Measurements from ENCODE around the gene SLC9A6. TPM values are rescaled to one million over a fixed set of nuclear protein-coding genes. Genes with fewer than 3 reads are reported as not detected.

Gene SLC9A6
- total and polyA plus RNA-seq, 10 of the 15 experiments (the other 5 are each of a cell fraction or from before 2014, with no cell fraction given) = 4.5 to 14.6 (median 10.7) TPM

- CTCF ChIA-PET = interaction anchor here (2.4 kb wide), 1 partner anchor 11 kb away, joined by 11 read pairs; no protein-coding TSS in a partner anchor
- 67% methylated on average over 2 of the region's 2 CpGs for WGBS (ENCODE audit: insufficient coverage, insufficient replicate concordance, low lambda C conversion rate, missing lambda C conversion rate)
- no peak for FAIRE-seq
These were observed 31.6 kb downstream of the SLC9A6 start for GRCh38 chrX:136016881-136017280.

DNA sequence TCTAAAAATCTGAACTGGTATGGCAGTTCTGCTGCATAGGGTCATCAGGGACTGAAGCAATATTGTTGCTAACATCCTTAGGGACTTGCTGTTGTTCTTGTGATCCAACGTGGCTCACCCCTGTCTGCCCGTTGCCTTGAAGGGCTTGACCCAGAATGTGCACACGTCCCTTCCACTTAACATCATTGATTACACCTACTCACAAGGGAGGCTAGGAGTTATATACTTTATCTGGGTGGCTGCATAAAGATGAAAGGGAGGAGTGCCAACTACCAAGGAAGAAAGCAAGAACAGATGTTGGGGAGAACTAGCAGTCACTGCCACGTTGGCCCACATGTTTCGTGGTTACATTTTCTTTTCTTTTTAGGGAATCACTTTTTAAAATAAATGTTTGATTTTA is 34.0 kb downstream of the SLC9A6 start:
- WGBS (ENCODE audit: insufficient coverage, insufficient replicate concordance, low lambda C conversion rate, missing lambda C conversion rate) = 61% methylated on average over 5 of the region's 5 CpGs
- DNase-seq (ENCODE audit: low read depth, low spot score) (no peak), ATAC-seq (no peak), FAIRE-seq (no peak)
- intact Hi-C loops (cut with micrococcal nuclease; ENCODE audit: unreplicated experiment) = no loop called here
- H3K4me1 ChIP-seq (ENCODE audit: control insufficient read depth, insufficient read depth, low read length) = no peaks in the 10 kb centered on the region; the same call in 1 of the 2 replicates
- H3K27me3 ChIP-seq (replicated peaks in 1 of 2; ENCODE audit: control insufficient read depth in 2 of 2, insufficient read depth in 2 of 2, low read length in 1 of 2) = no peaks in the 10 kb centered on the region
- H3K36me3 ChIP-seq (ENCODE audit: control insufficient read depth in 2 of 2, insufficient read depth in 2 of 2, low read length in 1 of 2) = no peaks in the 10 kb centered on the region
- in situ Hi-C loops (cut with MboI) = no loop called here
- no peak overlapping the region for H2AFZ ChIP-seq (ENCODE audit: control insufficient read depth, low read depth, low read length)
- H3K4me2 ChIP-seq (ENCODE audit: control insufficient read depth, insufficient read depth) = no peak overlapping the region
- H3K9me3 ChIP-seq (replicated peaks; ENCODE audit: control insufficient read depth, insufficient read depth, low read length) = no peaks in the 10 kb centered on the region
- H3K4me3 ChIP-seq = no peak overlapping the region
- ChIA-PET RAD21 (ENCODE audit: unreplicated experiment) (no interaction called here), CTCF (no interaction called here), SMC1A (ENCODE audit: uncharacterized antibody, unreplicated experiment) (no interaction called here), POLR2A (no interaction called here)
- no peak overlapping the region for H3K9ac ChIP-seq (ENCODE audit: control insufficient read depth, insufficient read depth, low read length)
- no peak overlapping the region for H3K27ac ChIP-seq (ENCODE audit: control insufficient read depth, insufficient read depth)
- BruUV-seq (replicated peaks) = no TSS peak
- no peaks in the 10 kb centered on the region for H3K79me2 ChIP-seq (ENCODE audit: control insufficient read depth, insufficient read depth, low read length)
- H4K20me1 ChIP-seq (ENCODE audit: control insufficient read depth, insufficient read depth) = no peaks in the 10 kb centered on the region
- no peak for TF ChIP-seq LARP7 (IDR thresholded peaks at IDR 0.05)
- TF ChIP-seq BCL11A (IDR thresholded peaks at IDR 0.05; ENCODE audit: low read depth, low read length) = no peak
- no peak for TF ChIP-seq EP300 (IDR thresholded peaks at IDR 0.05; ENCODE audit: borderline replicate concordance in 1 of 2, control insufficient read depth in 1 of 2, low read depth in 2 of 2, low read length in 2 of 2)
- no peak for TF ChIP-seq RAD51 (IDR thresholded peaks at IDR 0.05)
- no peak for TF ChIP-seq MXI1 (IDR thresholded peaks at IDR 0.05; ENCODE audit: low read depth, low read length)
- TF ChIP-seq NKRF (conservative IDR thresholded peaks at IDR 0.05) = no peak
- TF ChIP-seq, protein P1, sequence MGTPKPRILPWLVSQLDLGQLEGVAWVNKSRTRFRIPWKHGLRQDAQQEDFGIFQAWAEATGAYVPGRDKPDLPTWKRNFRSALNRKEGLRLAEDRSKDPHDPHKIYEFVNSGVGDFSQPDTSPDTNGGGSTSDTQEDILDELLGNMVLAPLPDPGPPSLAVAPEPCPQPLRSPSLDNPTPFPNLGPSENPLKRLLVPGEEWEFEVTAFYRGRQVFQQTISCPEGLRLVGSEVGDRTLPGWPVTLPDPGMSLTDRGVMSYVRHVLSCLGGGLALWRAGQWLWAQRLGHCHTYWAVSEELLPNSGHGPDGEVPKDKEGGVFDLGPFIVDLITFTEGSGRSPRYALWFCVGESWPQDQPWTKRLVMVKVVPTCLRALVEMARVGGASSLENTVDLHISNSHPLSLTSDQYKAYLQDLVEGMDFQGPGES (IDR thresholded peaks at IDR 0.05) = no peak
- no peak for TF ChIP-seq EED (IDR thresholded peaks at IDR 0.05; ENCODE audit: low read depth)
- no peak for TF ChIP-seq USF2 (IDR thresholded peaks at IDR 0.05; ENCODE audit: borderline replicate concordance, low read depth, low read length)

More at GRCh38 chrX:136016881-136017280, 31.6 kb downstream of the SLC9A6 start:
- H3K4me2 ChIP-seq (ENCODE audit: control insufficient read depth, insufficient read depth) = no peak overlapping the region
- no peak overlapping the region for H3K4me3 ChIP-seq
- ATAC-seq (no peak), DNase-seq (ENCODE audit: low read depth, low spot score) (no peak)
- no peaks in the 10 kb centered on the region for H3K36me3 ChIP-seq (ENCODE audit: control insufficient read depth in 2 of 2, insufficient read depth in 2 of 2, low read length in 1 of 2)
- H3K4me1 ChIP-seq (ENCODE audit: control insufficient read depth, insufficient read depth, low read length) = no peaks in the 10 kb centered on the region; the same call in 1 of the 2 replicates
- H3K27ac ChIP-seq (ENCODE audit: control insufficient read depth, insufficient read depth) = no peak overlapping the region
- H3K27me3 ChIP-seq (replicated peaks in 1 of 2; ENCODE audit: control insufficient read depth in 2 of 2, insufficient read depth in 2 of 2, low read length in 1 of 2) = no peaks in the 10 kb centered on the region
- intact Hi-C loops (cut with micrococcal nuclease; ENCODE audit: unreplicated experiment) (no loop called here), in situ Hi-C loops (cut with MboI) (no loop called here)
- no peak overlapping the region for H3K9ac ChIP-seq (ENCODE audit: control insufficient read depth, insufficient read depth, low read length)
- no TSS peak for BruUV-seq (replicated peaks)
- no peak overlapping the region for H2AFZ ChIP-seq (ENCODE audit: control insufficient read depth, low read depth, low read length)
- RAD21 ChIA-PET (ENCODE audit: unreplicated experiment) = no interaction called here
- no peaks in the 10 kb centered on the region for H3K79me2 ChIP-seq (ENCODE audit: control insufficient read depth, insufficient read depth, low read length)
- no peaks in the 10 kb centered on the region for H3K9me3 ChIP-seq (replicated peaks; ENCODE audit: control insufficient read depth, insufficient read depth, low read length)
- POLR2A ChIA-PET = no interaction called here
- SMC1A ChIA-PET (ENCODE audit: uncharacterized antibody, unreplicated experiment) = no interaction called here
- TF ChIP-seq NR2F1 (conservative IDR thresholded peaks at IDR 0.05) = no peak
- no peak for TF ChIP-seq CBX3 (IDR thresholded peaks at IDR 0.05; ENCODE audit: borderline replicate concordance, low read depth)
- TF ChIP-seq, protein P2, sequence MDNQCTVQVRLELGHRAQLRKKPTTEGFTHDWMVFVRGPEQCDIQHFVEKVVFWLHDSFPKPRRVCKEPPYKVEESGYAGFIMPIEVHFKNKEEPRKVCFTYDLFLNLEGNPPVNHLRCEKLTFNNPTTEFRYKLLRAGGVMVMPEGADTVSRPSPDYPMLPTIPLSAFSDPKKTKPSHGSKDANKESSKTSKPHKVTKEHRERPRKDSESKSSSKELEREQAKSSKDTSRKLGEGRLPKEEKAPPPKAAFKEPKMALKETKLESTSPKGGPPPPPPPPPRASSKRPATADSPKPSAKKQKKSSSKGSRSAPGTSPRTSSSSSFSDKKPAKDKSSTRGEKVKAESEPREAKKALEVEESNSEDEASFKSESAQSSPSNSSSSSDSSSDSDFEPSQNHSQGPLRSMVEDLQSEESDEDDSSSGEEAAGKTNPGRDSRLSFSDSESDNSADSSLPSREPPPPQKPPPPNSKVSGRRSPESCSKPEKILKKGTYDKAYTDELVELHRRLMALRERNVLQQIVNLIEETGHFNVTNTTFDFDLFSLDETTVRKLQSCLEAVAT (IDR thresholded peaks at IDR 0.05) = no peak
- no peak for TF ChIP-seq JUND (IDR thresholded peaks at IDR 0.05; ENCODE audit: low read depth, low read length)
- TF ChIP-seq RAD21 (IDR thresholded peaks at IDR 0.05; ENCODE audit: insufficient read depth, low read depth, low read length) = no peak
- TF ChIP-seq CEBPB (IDR thresholded peaks at IDR 0.05; ENCODE audit: borderline replicate concordance in 1 of 2, low read depth in 2 of 2, low read length in 2 of 2) = no peak
- no peak for TF ChIP-seq YBX1 (IDR thresholded peaks at IDR 0.05)
- no peaks in the 10 kb centered on the region for H4K20me1 ChIP-seq (ENCODE audit: control insufficient read depth, insufficient read depth)

Data from GM12878 (cell line).